ENCODE results near the gene AMPD2.

- TF ChIP-seq CTCF (IDR thresholded peaks at IDR 0.05) (no peak), ZFX (IDR thresholded peaks at IDR 0.05; ENCODE audit: borderline replicate concordance) (no peak)
Observed at GRCh38 chr1:109619576-109620400, at the start of gene AMPD2, which contains the start of gene GNAT2.

Measured in 22Rv1 (cell line).